Esophagus squamous epithelium (tissue), 4 donors: Measurements from ENCODE around the gene HEMGN.

Experiments
- CTCF ChIP-seq, 6 experiments: fragments of 450-650 bp in 4 of 6; fragments of 200-600 bp in 2 of 6; sonication (generic) in 2 of 6; IDR thresholded peaks; one replicate each; pipeline ENCODE4 v1.5.1; 2016 to 2019; ENCODE audit warnings: antibody characterized with exemption in 6 of 6, mild to moderate bottlenecking in 4 of 6, moderate library complexity in 4 of 6
- POLR2A ChIP-seq, 4 donors: fragments of 450-650 bp; IDR thresholded peaks; one replicate each; pipeline ENCODE4 v1.6.1; 2017; ENCODE audit warnings: antibody characterized with exemption in 4 of 4, mild to moderate bottlenecking in 4 of 4, moderate library complexity in 3 of 4

GRCh38 chr9:97911970-97912369 lies 26.0 kb downstream of the HEMGN start:
- TF ChIP-seq POLR2A (IDR thresholded peaks at IDR 0.05) (no peak), CTCF (IDR thresholded peaks at IDR 0.05) (no peak)
